ENCODE results near the gene ADRA2B.

DNA sequence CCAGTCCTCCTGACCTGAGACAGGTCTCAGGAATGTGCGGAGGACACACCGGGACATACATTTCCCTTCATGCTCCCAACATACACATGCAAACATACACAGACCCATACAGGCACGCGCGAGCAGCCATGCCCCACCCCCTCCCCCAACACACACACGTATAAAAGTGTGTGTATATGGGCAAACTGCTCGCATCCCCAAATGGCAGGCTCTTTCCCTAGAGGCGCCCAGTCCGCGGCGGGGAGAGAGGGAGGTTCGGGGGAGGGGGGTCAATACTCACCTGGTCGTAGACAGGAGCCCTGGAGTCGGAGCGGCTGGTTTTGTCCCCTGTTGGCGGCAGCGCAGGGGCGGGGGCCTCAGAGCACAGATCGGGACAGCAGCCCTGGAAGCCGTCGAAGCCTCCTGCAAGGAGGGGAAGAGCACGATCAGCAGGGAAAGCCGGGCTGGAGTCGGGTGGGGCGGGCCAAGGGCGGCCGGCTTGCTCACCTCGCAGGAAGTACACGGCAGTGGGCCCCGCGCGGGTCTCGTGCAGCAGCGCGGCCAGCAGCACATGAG lies 28.2 kb upstream of the ADRA2B start:
- TF ChIP-seq, protein P1, sequence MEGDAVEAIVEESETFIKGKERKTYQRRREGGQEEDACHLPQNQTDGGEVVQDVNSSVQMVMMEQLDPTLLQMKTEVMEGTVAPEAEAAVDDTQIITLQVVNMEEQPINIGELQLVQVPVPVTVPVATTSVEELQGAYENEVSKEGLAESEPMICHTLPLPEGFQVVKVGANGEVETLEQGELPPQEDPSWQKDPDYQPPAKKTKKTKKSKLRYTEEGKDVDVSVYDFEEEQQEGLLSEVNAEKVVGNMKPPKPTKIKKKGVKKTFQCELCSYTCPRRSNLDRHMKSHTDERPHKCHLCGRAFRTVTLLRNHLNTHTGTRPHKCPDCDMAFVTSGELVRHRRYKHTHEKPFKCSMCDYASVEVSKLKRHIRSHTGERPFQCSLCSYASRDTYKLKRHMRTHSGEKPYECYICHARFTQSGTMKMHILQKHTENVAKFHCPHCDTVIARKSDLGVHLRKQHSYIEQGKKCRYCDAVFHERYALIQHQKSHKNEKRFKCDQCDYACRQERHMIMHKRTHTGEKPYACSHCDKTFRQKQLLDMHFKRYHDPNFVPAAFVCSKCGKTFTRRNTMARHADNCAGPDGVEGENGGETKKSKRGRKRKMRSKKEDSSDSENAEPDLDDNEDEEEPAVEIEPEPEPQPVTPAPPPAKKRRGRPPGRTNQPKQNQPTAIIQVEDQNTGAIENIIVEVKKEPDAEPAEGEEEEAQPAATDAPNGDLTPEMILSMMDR (IDR thresholded peaks at IDR 0.05), result no peak
- no peak for TF ChIP-seq POLR2A (IDR thresholded peaks at IDR 0.05)
- TF ChIP-seq EP300 (IDR thresholded peaks at IDR 0.05; ENCODE audit: low read depth), result no peak
